G401 (cell line): ENCODE data around the gene FSD1. TPM values are rescaled to one million over a fixed set of nuclear protein-coding genes. Genes with fewer than 3 reads are reported as not detected.

Source experiments
- DNase-seq: peaks from one replicate; pipeline ENCODE4 v3.0.0-alpha.2; 2015; ENCODE audit warnings: low spot score
- in situ Hi-C: cut with HindIII; loops from 2 replicates; pipeline ENCODE4 v1.10.0; 2016; ENCODE audit warnings: low sequenced_read_pairs, mixed read lengths
- total RNA-seq: library from RNA; depleted of rRNA; stranded (reverse); fragments of >200 nt; shearing (Covaris generic); gene quantifications from 2 replicates; pipeline ENCODE4 v1.2.3, GENCODE V29; 2014

Gene FSD1
- total RNA-seq, 1 experiment from 2014 or later = 32.9 TPM

- in situ Hi-C loops = no loop called here
- no peak for DNase-seq
Measured at GRCh38 chr19:4358709-4359626, 54.6 kb downstream of the FSD1 start.

- in situ Hi-C loops = no loop called here
- no peak for DNase-seq
Measured at GRCh38 chr19:4359627-4360000, 55.2 kb downstream of the FSD1 start.

GRCh38 chr19:4360081-4360569 lies 55.7 kb downstream of the FSD1 start:
- DNase-seq = no peak
- in situ Hi-C loops = no loop called here

DNA sequence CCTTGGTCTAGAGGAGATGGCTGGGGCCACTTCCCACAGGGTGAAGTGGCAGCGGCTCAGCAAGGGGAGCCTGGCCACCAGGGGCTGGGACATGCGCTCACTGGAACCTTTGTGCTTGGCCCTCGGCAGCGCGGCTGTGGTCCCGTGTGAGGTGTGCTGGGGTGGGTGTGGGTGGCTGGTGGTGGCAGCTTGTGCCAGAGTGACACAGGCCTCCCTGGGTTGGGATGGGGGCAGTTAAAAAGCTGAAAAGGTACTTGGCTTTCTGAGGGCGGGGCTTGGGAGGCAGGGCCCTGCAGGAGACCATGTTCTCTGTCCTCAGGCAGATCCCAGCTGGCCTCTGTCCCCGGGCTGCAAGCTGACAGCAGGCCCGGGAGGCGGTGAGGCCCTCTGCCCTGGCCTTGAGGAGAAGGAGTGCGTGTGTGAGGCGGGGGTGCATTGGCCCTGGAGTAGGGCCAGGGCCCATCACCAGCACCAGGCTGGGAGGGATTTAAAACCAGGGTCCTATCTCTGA lies 56.3 kb downstream of the FSD1 start:
- in situ Hi-C loops = no loop called here

DNA sequence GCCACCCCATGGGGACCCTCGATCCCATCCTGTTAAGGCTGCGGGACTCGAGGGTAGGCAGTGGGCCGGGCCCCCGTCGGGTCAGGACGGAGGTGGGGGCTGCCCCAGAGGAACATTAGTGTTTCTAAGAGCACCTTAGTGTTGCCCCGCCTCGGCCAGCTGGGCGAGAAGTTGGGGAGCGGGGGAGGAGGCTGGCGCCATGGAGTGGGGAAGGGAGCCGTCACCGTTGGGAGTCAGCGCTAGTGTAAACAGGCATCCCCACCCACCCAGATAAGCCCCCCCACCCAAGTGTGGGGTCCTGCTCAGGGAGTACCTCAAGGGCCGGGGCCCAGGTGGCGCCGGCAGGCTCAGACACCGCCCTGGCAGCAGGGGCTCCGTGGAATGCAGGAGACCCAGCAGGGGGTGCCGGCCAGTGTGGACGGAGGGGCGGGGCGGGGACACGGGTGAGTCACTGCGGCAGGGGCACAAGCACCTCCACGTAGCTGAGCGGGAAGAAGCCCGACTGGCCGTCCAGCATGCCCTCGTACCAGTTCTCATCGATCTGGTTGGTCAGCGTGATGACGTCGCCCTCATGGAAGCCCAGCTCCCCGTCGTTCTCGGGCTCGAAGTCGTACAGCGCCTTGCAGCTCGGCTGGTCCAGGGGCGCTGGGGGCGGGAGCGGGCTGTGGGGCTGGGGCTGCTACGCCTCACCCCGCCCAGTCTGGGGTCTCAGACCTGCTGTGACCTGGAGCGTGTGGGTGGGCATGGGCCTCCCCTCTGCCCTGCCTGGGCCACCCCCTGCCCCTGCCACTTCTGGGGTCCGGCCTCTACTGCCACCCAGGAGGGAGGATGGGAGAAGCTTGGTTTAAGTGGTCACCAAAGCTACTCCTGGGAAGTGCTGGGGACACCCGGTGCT lies 57.0 kb downstream of the FSD1 start:
- no peak for DNase-seq

More for the DNA sequence above, 56.3 kb downstream of the FSD1 start:
- DNase-seq = peak; percentile 70

GRCh38 chr19:4362101-4362828 lies 57.9 kb downstream of the FSD1 start:
- in situ Hi-C loops = no loop called here
- peak; percentile 66 for DNase-seq

More for the DNA sequence above, 57.0 kb downstream of the FSD1 start:
- in situ Hi-C loops = no loop called here

DNA sequence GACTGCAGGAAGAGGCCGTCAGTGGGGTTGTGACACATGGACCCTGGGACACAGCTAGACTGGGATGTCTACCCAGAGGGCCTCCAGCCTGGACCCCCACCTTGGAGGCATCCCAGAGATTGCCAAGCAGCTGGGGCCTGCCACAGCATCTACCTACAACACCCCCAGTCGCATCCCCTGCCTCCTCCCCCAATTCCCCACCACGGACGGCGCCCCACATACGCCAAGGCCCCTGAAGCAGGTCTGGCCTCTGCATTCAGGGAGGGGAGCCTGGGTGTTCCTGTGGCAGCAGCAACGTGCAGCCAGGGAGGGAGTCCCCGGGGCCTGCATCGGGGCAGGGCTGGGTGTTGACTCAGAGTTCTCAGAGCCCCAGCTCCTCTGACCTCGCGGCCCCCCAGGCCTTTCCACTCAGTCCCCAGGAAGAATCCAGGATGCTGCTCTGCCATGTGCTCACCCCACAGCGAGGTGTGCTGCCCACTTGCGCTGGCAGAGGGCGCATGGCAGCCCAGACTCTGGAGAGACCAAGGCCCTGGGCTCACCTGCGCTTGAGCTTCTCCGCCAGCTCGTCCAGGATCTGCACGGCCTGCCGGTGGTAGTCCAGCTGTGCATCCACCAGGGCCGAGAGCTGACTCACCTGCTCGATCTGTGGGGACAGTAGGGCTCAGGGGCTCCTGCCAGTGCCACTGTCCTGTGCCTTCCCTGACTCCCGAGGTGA lies 58.6 kb downstream of the FSD1 start:
- in situ Hi-C loops = no loop called here
- peak; percentile 82 for DNase-seq

- in situ Hi-C loops = no loop called here
- DNase-seq = no peak
Measured at GRCh38 chr19:4363571-4364304, 59.3 kb downstream of the FSD1 start.

DNA sequence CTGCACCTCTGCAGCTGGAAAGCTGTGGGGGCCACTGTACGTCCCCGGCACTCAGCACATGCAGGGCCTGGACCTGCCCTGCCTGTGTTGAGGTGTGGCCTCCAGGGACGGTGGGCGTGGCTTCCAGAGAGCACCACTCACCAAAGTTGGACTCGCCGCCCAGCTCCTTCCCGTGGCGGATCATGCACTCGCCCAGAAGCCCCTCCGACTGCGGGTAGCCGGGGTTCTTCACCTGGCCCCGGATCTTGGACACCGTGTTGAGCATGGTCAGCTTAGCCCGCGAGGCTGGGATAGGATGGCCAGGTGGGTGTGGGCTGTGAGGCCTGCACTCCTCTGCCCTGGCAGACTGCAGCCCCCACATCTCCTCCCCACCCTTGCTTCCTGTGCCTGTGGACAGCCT lies 60.9 kb downstream of the FSD1 start:
- in situ Hi-C loops = no loop called here
- no peak for DNase-seq

DNA sequence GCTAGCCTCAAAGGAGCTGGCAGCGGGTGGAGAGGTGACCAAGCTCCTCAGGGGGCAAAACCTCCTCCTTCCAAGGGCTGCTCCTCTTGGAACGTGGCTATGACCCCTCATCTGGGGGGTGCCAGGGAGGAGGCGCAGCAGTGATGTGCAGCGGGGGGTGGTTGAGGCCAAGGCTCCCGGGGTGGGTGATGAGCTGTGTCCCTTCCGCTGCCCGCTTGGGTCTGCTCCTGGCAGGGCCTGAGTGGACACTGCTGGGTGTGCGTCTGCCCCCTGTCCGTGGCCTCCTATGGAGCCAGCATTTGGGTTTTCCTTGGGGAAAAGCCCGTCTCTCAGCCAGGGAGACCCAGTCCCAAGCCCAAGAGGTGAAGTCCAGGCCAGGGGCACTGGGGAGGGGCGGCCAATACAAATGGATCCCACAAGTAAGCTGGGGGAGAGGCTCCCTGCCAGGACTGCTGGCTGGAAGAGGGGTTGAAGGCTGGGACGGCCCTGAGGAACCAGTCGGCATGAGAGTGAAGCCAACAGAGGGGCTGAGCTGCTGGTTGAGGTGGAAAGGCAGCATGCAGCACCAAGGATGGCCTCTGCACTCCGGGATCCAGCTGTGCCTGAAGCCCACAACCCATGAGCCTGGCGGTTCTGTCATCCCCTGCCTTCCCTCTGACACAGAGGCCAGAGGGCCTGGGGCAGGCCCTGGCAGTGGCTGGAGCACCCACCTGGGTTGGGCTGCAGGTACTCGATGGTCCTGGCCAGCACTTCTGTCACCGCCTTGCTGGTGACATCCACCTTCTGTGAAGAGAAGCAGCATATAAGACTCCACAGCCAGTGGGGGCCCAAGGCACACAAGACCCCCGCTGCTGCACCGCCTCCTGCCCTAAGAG lies 61.6 kb downstream of the FSD1 start:
- in situ Hi-C loops = no loop called here
- peak; percentile 0 for DNase-seq

DNA sequence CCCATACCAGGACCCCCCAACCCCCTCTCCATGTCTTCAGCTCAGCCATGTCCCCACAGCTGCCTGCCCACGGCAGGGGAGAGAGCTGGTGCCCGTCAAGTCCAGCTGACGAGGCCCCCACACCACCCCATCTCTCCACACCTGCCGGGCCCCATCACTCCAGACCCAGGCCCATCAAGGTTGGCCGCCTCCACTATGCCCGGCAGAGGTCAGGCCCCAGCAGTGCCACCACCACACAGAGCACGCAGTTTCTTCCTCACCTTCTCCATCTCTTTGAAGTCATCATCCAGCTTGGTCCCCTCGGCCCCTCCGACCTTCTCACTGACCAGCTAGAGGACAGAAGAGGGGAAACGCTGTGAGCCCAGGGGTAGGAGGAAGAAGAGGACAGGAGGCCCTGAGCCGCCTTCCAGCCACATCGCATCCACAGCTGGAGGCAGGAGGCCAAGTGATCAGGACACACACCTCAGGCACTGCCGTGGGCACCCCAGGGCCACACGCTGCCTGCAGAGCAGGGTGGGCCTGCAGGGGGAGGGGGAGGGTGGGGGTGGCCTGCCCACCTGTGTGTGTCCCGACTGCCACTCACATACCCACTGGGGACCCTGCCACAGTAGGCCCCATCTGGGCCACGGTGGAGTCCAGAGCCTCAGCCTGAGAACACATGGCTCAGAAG lies 62.4 kb downstream of the FSD1 start:
- in situ Hi-C loops = no loop called here
- DNase-seq = no peak

DNA sequence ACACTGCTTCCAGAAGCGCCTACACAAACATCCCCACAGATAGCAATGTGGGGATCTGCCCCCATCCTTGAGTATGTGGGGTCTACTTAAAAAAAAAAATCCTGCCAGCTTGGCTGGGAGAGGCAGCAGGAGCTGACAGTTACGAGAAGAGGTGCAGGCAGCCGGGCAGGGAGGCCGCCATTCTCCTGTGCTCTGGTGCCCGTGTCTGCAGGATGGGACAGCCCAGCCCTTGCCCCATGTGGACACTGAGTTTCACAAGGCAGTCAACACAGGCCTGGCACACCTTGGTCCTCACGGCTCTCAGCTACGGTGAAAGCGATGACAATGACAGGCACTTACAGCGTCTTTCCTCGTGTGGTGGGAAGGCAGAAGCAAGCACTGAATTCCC lies 62.9 kb downstream of the FSD1 start:
- in situ Hi-C loops = no loop called here
- DNase-seq = no peak

GRCh38 chr19:4367781-4368127 lies 63.4 kb downstream of the FSD1 start:
- peak; percentile 5 for DNase-seq
- in situ Hi-C loops = no loop called here

DNA sequence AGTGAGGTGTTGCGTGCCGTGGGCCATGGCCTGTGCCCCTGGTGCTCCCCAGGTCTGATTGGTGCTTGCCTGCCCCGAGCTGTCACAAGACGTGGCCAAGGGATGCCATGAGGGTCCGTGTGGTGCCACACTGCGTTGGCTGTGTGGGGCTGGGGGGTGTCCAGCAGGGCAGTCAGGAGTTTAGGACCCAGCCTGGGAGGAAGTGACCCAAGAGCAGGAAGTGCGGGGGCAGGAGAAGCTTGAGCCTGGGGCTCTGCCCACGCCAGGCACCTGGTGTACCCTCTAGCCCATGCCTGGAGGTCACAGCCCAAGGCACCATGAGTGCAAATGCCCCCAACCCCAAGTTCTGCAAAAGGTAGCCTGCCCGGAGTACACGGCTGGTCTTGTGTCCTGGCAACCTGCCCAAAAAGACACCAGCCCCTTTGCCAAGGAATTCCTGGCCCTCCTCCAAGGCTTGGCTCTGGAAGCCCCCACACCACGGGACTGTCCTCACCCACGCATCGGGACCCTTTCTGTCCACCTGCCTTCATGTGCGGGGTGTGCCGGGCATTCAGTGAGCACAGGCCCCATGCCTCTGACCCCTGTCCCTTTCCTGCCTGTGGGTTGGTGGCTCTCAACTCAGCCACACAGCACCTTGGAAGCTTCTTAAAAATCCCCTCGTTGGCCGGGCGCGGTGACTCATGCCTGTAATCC lies 63.9 kb downstream of the FSD1 start:
- no peak for DNase-seq
- in situ Hi-C loops = no loop called here

GRCh38 chr19:4369109-4369887 lies 64.9 kb downstream of the FSD1 start:
- in situ Hi-C loops = no loop called here
- peak; percentile 10 for DNase-seq
